ENCODE data around the gene NOTCH1. TPM values are rescaled to one million over a fixed set of nuclear protein-coding genes. Genes with fewer than 3 reads are reported as not detected.
A peak's percentile ranks its signal among the peaks of the same experiment; 100 is the strongest.

NOTCH1 gene
- total and polyA plus RNA-seq, 3 experiments from 2014 or later, result 5.1 to 79.5 (median 70.0) TPM

- Mint-ChIP-seq H3K9me3 (no peaks in the 10 kb centered on the region), H3K4me3 (peak overlapping the region; percentile 86 to 97 (median 92)), H3K4me1 (peaks cover 34 to 51% (median 36%) of the 10 kb centered on the region in 3 donors), H3K36me3 (peaks cover 0 to 33% (median 3%) of the 10 kb centered on the region in 3 donors), H3K27ac (peak overlapping the region; percentile 92 to 100 (median 98)), H3K27me3 (no peaks in the 10 kb centered on the region)
- H3K36me3 ChIP-seq (ENCODE audit: insufficient read depth, low read length), result no peaks in the 10 kb centered on the region
- DNase-seq, result peak in 4 of 5 donors; percentile 10 to 53 (median 28)
- H3K9me3 ChIP-seq (ENCODE audit: low read length), result no peaks in the 10 kb centered on the region
- CTCF ChIA-PET, result no interaction called here
- peak overlapping the region; percentile 96 for H3K27ac ChIP-seq (ENCODE audit: low read depth, low read length)
- H3K4me3 ChIP-seq (ENCODE audit: low read length), result peak overlapping the region; percentile 75
- H3K27me3 ChIP-seq (ENCODE audit: insufficient read depth, low read length, poor library complexity, severe bottlenecking), result no peaks in the 10 kb centered on the region
- peaks cover 19% of the 10 kb centered on the region for H3K4me1 ChIP-seq (ENCODE audit: insufficient read depth, low read length)
- POLR2A ChIA-PET, result no interaction called here
Observed at GRCh38 chr9:136482046-136482792, 63.6 kb downstream of the NOTCH1 start.

DNA sequence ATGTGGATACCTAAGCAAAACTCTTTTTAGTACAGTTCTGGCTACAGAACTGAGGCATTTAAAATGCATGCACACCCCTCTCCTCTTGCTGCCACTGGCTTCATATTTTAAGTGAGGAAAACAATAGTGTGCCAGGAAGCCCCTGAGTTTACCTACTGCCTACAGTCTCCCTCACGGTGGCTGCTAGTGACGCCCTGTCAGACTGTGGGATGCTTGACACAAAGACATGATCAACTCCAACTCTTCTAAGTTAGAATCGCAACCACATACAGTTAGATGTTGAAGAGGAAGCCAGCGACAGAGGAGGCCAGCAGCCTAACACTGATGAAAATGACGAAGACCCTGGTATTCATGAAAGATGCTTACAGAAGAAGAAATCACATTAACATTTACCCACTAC lies 64.3 kb downstream of the NOTCH1 start:
- Histone ChIP-seq H3K9me3 (ENCODE audit: low read length) (no peaks in the 10 kb centered on the region), H3K27me3 (ENCODE audit: insufficient read depth, low read length, poor library complexity, severe bottlenecking) (no peaks in the 10 kb centered on the region), H3K27ac (ENCODE audit: low read depth, low read length) (peak overlapping the region; percentile 96), H3K4me3 (ENCODE audit: low read length) (peak overlapping the region; percentile 75), H3K36me3 (ENCODE audit: insufficient read depth, low read length) (peaks cover 5% of the 10 kb centered on the region), H3K4me1 (ENCODE audit: insufficient read depth, low read length) (peaks cover 19% of the 10 kb centered on the region)
- ChIA-PET POLR2A (no interaction called here), CTCF (no interaction called here)
- Mint-ChIP-seq H3K4me1 (peaks cover 34 to 51% (median 36%) of the 10 kb centered on the region in 3 donors), H3K9me3 (no peaks in the 10 kb centered on the region), H3K27me3 (no peaks in the 10 kb centered on the region), H3K27ac (peak overlapping the region; percentile 92 to 100 (median 98)), H3K36me3 (peaks cover 0 to 40% (median 3%) of the 10 kb centered on the region in 3 donors), H3K4me3 (peak overlapping the region; percentile 86 to 97 (median 92))
- peak in 1 of 5 donors; percentile 31 for DNase-seq

- peaks cover 51% of the 10 kb centered on the region for H3K36me3 ChIP-seq (ENCODE audit: insufficient read depth, low read length)
- POLR2A ChIA-PET, result no interaction called here
- CTCF ChIA-PET, result no interaction called here
Observed at GRCh38 chr9:136476369-136477150, 69.3 kb downstream of the NOTCH1 start.

GRCh38 chr9:136474974-136475865 lies 70.6 kb downstream of the NOTCH1 start:
- Mint-ChIP-seq H3K36me3 (peaks cover 3 to 89% (median 6%) of the 10 kb centered on the region in 3 donors), H3K4me1 (peaks cover 16 to 28% (median 18%) of the 10 kb centered on the region in 3 donors), H3K27me3 (no peaks in the 10 kb centered on the region), H3K4me3 (no peak overlapping the region), H3K9me3 (no peaks in the 10 kb centered on the region), H3K27ac (peak overlapping the region in 1 of 8 donors; percentile 46)
- H3K27me3 ChIP-seq (ENCODE audit: insufficient read depth, low read length, poor library complexity, severe bottlenecking), result no peaks in the 10 kb centered on the region
- H3K36me3 ChIP-seq (ENCODE audit: insufficient read depth, low read length), result peaks cover 63% of the 10 kb centered on the region
- ChIA-PET CTCF (no interaction called here), POLR2A (no interaction called here)
- no peaks in the 10 kb centered on the region for H3K4me1 ChIP-seq (ENCODE audit: insufficient read depth, low read length)
- DNase-seq, result no peak
- H3K9me3 ChIP-seq (ENCODE audit: low read length), result no peaks in the 10 kb centered on the region
- H3K4me3 ChIP-seq (ENCODE audit: low read length), result no peak overlapping the region
- no peak overlapping the region for H3K27ac ChIP-seq (ENCODE audit: low read depth, low read length)

More at GRCh38 chr9:136476369-136477150, 69.3 kb downstream of the NOTCH1 start:
- peaks cover 3 to 78% (median 6%) of the 10 kb centered on the region in 3 donors for H3K36me3 Mint-ChIP-seq
- peaks cover 23 to 38% (median 24%) of the 10 kb centered on the region in 3 donors for H3K4me1 Mint-ChIP-seq
- no peak overlapping the region for H3K4me3 ChIP-seq (ENCODE audit: low read length)
- no peaks in the 10 kb centered on the region for H3K9me3 Mint-ChIP-seq
- H3K4me1 ChIP-seq (ENCODE audit: insufficient read depth, low read length), result peaks cover 5% of the 10 kb centered on the region
- H3K27me3 ChIP-seq (ENCODE audit: insufficient read depth, low read length, poor library complexity, severe bottlenecking), result no peaks in the 10 kb centered on the region
- DNase-seq, result no peak
- no peak overlapping the region for H3K4me3 Mint-ChIP-seq
- no peaks in the 10 kb centered on the region for H3K27me3 Mint-ChIP-seq
- no peaks in the 10 kb centered on the region for H3K9me3 ChIP-seq (ENCODE audit: low read length)
- H3K27ac ChIP-seq (ENCODE audit: low read depth, low read length), result no peak overlapping the region
- peak overlapping the region in 2 of 8 donors; percentile 46 to 52 for H3K27ac Mint-ChIP-seq

- no peak overlapping the region for H3K27ac ChIP-seq (ENCODE audit: low read depth, low read length)
- Mint-ChIP-seq H3K36me3 (peaks cover 3 to 93% (median 3%) of the 10 kb centered on the region in 3 donors), H3K9me3 (no peaks in the 10 kb centered on the region), H3K4me1 (peaks cover 12 to 25% (median 12%) of the 10 kb centered on the region in 3 donors), H3K4me3 (peak overlapping the region in 1 of 7 donors; percentile 36), H3K27ac (peak overlapping the region in 1 of 8 donors; percentile 63), H3K27me3 (no peaks in the 10 kb centered on the region)
- H3K9me3 ChIP-seq (ENCODE audit: low read length), result no peaks in the 10 kb centered on the region
- no peak overlapping the region for H3K4me3 ChIP-seq (ENCODE audit: low read length)
- no peaks in the 10 kb centered on the region for H3K4me1 ChIP-seq (ENCODE audit: insufficient read depth, low read length)
- H3K36me3 ChIP-seq (ENCODE audit: insufficient read depth, low read length), result peaks cover 72% of the 10 kb centered on the region
- ChIA-PET POLR2A (no interaction called here), CTCF (no interaction called here)
- no peaks in the 10 kb centered on the region for H3K27me3 ChIP-seq (ENCODE audit: insufficient read depth, low read length, poor library complexity, severe bottlenecking)
- no peak for DNase-seq
Observed at GRCh38 chr9:136474021-136474640, 71.7 kb downstream of the NOTCH1 start.

GRCh38 chr9:136473354-136473721 lies 72.5 kb downstream of the NOTCH1 start:
- Histone ChIP-seq H3K9me3 (ENCODE audit: low read length) (no peaks in the 10 kb centered on the region), H3K36me3 (ENCODE audit: insufficient read depth, low read length) (peaks cover 80% of the 10 kb centered on the region), H3K27ac (ENCODE audit: low read depth, low read length) (no peak overlapping the region), H3K4me3 (ENCODE audit: low read length) (no peak overlapping the region), H3K27me3 (ENCODE audit: insufficient read depth, low read length, poor library complexity, severe bottlenecking) (no peaks in the 10 kb centered on the region), H3K4me1 (ENCODE audit: insufficient read depth, low read length) (no peaks in the 10 kb centered on the region)
- H3K4me3 Mint-ChIP-seq, result no peak overlapping the region
- ChIA-PET CTCF (no interaction called here), POLR2A (interaction anchor here (0.7 kb wide), 1 partner anchor 13 kb away, joined by 3 read pairs; no protein-coding TSS in a partner anchor)
- H3K36me3 Mint-ChIP-seq, result peaks cover 3 to 94% (median 3%) of the 10 kb centered on the region in 3 donors
- peak overlapping the region in 1 of 8 donors; percentile 18 for H3K27ac Mint-ChIP-seq
- peaks cover 5 to 17% (median 8%) of the 10 kb centered on the region in 3 donors for H3K4me1 Mint-ChIP-seq
- no peaks in the 10 kb centered on the region for H3K27me3 Mint-ChIP-seq
- DNase-seq, result no peak
- no peaks in the 10 kb centered on the region for H3K9me3 Mint-ChIP-seq

DNA sequence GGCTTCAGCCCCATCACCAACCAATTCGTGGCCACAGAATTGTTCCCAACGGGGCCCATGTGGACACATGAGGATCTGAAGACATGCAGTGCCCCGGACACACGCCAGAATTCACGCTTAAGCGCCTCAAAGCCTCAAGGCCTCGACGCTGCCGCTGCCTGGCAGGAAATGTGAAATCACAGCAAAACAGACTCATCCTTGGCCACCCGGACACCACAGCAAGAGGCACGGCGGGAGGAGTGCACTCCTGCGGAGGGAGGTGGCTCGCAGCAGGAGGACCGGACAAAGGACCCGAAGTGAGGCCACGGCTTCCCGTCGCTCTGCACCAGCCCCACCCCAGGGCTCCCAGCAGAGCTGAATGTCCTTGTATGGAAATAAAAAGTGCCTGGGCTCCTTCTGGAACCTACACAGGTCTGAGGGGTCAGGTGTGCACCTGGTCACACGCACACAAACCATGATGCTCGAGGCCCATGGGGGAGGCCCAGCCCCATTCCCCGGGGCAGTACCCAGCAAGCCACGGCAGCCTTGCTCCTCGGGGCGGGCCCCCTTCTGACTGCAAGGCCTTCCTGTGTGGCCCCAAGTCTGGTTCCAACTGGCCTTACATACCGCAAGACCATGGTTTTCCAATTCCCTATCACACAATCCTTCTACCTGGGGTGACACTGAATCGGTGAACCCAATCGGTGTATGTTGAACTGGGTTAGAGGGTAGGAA lies 73.1 kb downstream of the NOTCH1 start:
- Histone ChIP-seq H3K4me1 (ENCODE audit: insufficient read depth, low read length) (no peaks in the 10 kb centered on the region), H3K27ac (ENCODE audit: low read depth, low read length) (no peak overlapping the region), H3K4me3 (ENCODE audit: low read length) (no peak overlapping the region), H3K27me3 (ENCODE audit: insufficient read depth, low read length, poor library complexity, severe bottlenecking) (no peaks in the 10 kb centered on the region), H3K9me3 (ENCODE audit: low read length) (no peaks in the 10 kb centered on the region), H3K36me3 (ENCODE audit: insufficient read depth, low read length) (peaks cover 84% of the 10 kb centered on the region)
- Mint-ChIP-seq H3K27ac (peak overlapping the region in 1 of 8 donors; percentile 18), H3K4me1 (peaks cover 3 to 14% (median 6%) of the 10 kb centered on the region in 3 donors), H3K9me3 (no peaks in the 10 kb centered on the region), H3K27me3 (no peaks in the 10 kb centered on the region), H3K36me3 (peaks cover 3 to 96% (median 3%) of the 10 kb centered on the region in 3 donors), H3K4me3 (no peak overlapping the region)
- CTCF ChIA-PET, result no interaction called here
- POLR2A ChIA-PET, result interaction anchor here (0.7 kb wide), 1 partner anchor 12 kb away, joined by 3 read pairs; no protein-coding TSS in a partner anchor
- DNase-seq, result no peak

Measured in CD8-positive, alpha-beta memory T cell (primary cell).